NCI-H2171 (cell line): ENCODE data around the gene TWIST2.

Experiments
- DNase-seq: peaks from one replicate; lab custom pipeline; 2025; lab: John Stamatoyannopoulos, UW

Gene TWIST2

GRCh38 chr2:238939521-238940403 is 91.9 kb downstream of the TWIST2 start:
- no peak for DNase-seq

GRCh38 chr2:238940806-238941205 is 92.9 kb downstream of the TWIST2 start:
- DNase-seq: no peak

- DNase-seq: no peak
Measured at GRCh38 chr2:238941262-238941792, 93.4 kb downstream of the TWIST2 start.

GRCh38 chr2:238942080-238942725 is 94.3 kb downstream of the TWIST2 start:
- no peak for DNase-seq

DNA sequence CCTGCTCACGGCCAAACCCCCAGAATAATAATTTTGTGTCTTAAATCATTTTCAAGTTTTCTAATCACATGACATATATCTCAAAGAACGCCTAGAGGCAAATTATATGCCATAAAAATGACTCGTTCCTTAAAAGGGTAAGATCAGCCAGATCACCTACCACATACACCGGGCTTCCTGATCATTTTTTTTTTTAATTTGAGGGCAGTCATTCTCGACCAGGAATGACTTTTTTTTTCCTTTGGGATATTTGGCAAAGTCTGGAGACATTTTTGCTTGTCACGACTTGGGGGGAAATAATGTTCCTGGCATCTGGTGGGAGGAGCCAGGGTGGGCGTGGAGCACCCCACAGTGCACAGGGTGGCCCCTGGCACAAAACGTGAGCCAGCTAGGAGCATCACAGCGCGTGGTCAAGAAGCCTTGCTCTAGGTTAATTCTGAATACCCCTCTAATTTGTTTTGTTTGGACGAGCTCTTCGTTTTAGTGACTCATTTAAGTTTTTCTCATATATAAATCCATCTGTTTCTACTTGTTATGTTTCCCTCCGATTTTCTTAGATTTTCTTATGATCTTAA is 94.9 kb downstream of the TWIST2 start:
- no peak for DNase-seq

DNA sequence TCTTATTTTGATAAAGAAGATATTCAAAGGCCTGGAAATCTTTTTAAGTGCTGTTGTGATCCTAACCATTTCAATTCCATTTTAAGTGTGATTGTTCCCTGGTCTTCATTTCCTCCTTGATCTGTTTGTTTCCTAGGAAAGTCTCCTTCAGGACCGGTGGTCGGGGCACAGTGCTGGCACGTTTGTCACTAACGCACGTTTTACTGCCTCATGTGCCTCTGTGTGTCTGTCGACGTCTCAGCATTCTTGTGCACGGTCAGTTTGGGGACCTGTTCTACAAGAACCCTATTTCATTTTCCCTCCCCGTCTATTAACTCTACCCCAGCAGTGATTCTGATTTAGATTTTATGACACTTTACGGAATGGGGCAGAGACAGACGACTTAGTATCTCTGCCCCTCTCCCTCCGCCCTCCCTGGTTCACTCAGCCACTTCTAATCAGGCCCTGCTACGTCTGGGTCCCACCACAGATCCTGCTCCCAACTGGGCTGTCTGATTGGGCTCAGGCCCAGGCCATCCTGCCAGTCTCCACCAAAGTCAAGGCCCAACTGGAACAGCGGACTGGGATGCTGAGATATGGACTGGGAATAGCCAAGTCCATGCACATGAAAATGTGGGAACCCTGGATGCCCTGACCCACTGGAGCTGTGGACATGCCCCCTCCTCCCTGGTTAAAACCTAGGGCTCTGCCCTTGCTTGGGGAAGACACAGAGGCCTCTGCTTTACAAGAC is 95.6 kb downstream of the TWIST2 start:
- DNase-seq: no peak

- DNase-seq: no peak
Measured at GRCh38 chr2:238945433-238946150, 97.7 kb downstream of the TWIST2 start.

DNA sequence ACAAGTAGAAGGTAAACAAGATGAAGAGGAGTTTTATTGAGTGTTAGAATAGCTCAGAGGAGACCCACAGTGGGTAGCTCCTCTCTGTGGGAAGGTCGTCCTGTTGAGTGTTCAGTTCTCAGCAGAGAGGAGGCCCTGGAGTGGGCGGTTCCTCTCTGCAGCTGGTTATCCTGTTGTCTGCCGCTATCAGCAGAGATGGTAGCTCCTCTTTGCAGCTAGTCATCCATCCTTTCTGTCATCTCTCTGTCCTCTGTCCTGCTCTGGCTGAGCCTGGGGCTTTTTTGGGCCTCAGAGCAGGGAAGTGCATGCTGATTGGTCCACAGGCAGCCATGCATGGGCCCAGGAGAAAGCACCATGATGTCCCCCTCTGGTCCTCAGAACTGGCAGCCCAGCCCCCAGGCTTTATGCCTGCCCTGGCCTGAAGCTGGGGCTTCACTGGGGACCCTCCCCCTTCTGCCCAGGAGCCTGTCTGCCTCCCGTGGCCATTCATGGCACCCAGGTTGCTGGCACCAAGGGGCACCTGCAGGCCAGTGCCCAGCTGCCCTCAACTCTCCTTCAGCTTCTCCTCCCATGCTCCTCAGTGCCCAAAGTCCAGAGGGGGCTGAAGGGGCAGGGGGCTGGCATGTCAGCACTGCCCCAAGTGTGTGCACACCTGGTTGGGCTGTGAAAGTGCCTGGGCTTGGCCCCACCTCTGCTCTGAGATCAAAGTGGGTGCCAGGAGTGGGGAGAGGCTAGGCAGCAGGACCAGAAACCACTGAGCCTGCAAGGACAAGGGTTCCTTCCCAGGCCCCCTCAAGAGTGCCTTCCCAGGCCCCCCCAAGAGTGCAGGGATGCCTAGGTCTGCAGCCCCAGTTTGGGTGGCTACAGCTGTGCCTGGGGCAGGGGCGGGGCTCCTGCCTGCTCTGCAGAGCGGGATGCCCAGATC is 98.7 kb downstream of the TWIST2 start:
- no peak for DNase-seq

DNA sequence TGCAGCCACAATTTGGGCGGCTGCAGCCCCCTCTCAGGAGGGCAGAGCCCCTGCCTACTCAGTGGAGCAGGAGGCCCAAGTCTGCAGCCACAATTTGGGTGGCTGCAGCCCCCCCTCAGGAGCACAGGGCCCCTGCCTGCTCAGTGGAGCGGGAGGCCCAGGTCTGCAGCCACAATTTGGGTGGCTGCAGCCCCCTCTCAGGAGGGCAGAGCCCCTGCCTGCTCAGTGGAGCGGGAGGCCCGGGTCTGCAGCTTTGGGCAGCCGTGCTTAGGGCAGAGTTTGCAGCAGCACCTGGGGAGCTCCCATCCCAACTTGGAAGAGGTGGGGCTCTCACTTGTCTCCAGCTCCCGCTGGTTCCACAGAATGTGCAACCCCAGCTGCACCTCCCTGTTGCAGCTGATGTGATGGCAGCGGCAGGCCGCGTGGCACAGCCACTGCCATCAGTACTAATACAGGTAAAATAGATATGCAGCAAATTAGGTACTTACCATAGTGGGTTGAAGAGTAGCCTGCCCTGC is 99.4 kb downstream of the TWIST2 start:
- DNase-seq: no peak

DNA sequence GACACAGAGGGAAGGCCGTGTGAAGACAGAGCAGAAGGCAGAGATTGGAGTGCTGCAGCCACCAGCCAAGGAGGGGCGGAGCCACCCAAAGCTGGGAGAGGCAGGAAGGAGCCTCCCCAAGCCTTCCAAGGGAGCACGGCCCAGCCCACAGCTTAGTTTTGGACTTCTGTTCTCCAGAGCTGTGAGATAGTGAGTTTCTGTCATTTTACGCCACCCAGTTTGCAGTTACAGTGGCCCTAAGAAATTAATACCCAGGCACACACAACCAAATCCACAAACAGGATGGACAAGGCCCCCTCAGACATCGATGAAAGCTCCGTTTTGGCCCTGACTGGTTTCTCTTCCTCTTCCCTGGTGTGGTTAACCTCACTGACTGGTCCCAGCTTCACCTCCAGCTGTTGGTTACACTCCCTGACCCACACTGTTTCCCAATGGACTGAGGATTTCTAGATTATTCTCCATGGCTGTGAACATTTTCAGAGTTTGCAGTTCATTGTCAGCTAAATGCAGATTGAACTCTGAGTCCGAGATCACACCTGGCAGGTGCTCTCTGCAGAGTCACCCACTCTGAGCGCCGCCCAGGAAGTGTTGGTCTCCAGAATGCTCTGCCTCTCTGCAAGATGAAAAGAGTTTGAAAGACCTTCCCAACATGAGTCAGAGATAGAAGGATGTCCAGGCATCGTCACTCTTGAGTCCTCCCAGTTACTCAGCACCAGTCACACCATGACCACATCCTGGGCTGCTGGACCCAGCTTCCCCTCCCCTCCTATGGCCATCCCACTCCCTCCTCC is 100.2 kb downstream of the TWIST2 start:
- no peak for DNase-seq

DNA sequence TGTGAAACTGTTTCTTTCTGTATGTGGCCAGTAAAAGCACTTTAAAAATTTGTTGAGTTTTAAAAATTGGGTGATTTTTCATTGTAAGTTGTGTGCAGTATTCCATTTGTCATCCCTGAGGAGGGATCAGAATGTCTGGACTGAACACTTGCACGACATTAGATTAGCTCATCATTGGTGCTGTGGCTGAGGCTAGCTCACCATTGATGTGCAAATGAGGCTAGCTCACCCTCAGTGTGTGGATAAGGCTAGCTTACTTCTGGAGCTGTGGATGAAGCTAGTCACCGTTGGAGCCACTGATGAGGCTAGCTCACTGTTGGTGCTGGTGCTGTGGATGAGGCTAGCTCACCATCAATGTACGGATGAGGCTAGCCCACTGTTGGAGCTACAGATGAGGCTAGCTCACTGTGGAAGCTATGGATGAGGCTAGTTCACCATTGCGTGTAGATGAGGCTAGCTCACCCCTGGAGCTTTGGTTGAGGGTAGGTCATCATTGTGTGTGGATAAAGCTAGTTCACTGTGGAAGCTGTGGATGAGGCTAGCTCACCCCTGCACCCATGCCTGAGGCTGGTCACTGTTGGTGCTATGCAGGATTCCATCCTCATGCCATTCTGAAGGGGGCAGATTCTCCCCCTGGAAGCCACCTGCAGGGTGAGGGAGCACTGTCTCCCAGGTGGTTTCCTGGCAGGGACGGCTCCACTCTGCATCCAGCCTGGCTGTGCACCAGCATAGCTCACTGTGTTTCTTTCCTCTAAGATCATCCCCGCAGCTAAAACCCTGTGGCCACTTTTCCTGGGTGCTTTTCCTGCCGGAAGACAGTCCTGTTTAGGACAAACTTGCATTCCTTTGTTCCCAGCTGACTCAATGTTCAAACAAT is 101.1 kb downstream of the TWIST2 start:
- DNase-seq: no peak

- no peak for DNase-seq
Measured at GRCh38 chr2:238949710-238950345, 101.9 kb downstream of the TWIST2 start.

DNA sequence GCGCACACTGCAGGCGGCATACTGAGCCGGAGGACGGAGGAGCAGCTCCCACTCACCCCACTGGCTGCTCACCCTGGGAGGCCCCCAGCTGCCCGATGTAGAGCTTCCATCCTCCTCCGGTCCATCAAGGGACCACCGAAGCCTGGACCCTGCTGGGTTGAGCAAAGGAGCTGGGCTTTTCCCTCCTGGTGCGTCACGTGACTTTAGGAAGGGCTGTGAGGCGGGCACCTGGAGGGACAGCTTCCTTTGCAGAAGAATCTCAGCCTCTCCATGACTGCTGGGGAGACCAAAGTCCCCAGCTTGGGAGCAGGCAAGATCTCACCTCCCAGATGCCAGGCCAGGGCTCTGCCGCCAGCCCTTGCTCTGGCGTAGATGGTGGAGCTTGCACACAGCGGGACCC is 102.7 kb downstream of the TWIST2 start:
- DNase-seq: no peak

DNA sequence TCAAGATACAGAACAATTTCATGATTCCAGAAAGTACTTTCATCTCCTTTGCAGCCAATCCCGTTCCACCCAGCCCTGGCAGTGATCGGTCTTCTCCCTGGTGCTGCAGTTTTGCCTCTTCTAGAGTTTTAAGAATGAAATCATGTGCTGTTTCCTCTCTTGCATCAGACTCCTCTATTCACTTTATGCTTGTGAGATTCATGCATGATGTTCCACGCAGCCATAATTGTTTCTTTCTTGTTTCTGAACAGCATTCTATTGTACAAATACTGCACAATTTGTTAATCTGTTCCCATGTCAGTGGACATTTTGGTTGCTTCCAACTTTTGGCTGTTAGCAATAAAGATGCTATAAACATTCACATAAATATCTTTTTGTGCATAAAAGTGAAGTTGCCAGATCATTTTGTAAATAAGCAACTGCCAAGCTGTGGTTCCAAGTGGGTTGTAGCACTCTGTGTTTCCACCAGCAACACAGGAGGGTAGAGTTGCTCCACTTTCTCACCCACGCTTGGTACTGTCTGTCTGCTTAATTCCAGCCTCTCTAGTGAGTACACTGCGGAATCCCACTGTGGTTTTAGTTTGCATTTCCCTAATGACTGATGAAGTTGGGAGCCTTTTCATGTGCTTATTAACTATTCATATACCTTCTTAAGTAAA is 104.5 kb downstream of the TWIST2 start:
- no peak for DNase-seq

DNA sequence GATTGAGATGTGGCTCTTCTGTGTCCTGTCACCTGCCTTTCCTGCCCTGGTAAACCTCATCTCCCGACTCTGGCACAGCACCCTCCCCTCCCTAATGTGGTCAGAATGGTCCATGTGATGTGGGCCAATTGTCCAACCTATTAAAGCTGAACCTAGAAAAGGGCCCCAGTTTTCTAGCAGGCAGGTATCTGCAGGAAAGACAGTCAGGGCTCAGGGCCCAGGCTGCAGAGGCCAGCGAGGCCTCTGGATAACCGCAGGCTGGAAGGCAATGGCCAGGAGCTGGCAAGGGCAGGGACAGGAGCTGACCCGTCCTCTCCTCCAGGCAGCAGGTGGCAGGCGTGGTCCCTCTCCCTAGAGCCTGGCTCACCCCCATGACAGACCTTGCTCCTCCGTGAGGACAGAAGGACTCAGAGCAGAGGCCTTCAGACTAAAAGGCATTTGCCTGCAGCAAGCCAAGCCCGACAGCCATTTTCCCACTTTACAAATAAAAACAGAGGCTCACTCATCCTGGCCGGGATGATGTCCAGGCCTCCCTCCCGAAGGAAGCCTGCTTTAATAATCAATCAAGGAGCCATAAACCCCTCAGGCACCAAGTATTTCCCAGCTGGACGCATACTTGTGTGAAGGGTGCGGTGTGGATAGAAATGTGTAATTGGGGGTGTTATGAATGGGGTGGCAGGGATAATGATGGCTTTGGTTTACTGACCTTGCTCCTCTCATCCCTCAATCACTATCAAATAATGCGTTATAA is 107.1 kb downstream of the TWIST2 start:
- no peak for DNase-seq
